HG03520 (cell line): ENCODE measurements around the gene CFAP46.
"Not testable (repeated sequence)": the region's sequence is repeated elsewhere in the genome, so short reads cannot be mapped to it uniquely, and the experiment has no call there.

ENCODE experiments used
- ATAC-seq: cut with Tn5 transposase; IDR thresholded peaks from one replicate; pipeline ENCODE4 v1.9.1; 2021; ENCODE audit warnings: mild to moderate bottlenecking, moderate library complexity; ENCODE audit not compliant: unreplicated experiment

Gene CFAP46

DNA sequence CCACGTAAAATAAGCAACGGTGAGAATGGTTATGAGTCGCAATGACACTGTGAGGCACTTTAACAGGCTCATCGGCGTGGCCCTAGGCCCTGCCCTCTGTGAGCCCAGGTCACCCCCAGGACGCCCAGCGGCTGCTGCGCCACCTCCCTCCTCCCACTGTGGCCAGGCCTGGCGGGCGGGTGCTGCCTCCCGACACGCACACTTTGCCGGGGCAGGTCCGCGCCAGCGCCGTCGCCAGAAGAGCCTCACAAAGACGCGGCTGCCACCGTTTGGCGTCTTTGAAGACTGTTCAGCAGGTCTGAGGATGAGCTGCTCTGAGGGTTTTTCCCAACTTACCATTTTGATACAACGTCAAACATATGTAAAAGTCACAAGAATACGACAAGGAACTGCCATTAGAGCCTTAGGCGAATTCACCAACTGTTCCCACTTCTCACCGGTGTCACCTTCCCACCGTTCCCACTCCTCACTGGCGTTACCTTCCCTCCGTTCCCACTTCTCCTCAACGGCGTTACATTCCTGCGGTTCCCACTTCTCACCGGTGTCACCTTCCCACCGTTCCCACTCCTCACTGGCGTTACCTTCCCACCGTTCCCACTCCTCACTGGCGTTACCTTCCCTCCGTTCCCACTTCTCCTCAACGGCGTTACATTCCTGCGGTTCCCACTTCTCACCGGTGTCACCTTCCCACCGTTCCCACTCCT, 22.5 kb upstream of the CFAP46 start:
- ATAC-seq, result not testable (repeated sequence)

DNA sequence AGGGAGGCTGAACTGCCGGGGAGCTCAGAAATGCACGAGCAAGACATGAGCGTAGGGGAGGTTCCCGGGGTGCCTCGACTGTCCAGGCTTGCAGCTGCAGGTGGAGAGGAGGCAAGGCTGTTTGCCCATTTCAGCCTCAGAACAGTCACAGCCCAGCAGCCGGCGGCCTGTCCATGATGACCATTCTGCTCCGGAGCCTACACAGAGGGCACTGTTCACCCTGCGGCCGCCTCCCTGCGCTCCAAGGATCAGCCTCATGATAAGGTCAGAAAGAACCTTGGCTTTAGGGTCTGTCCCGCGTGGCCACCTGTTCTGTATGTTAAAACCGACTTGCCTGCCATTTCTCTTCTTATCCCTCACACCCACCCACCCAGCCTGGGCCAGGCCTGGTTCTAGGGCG, 21.9 kb upstream of the CFAP46 start:
- ATAC-seq, result no peak

DNA sequence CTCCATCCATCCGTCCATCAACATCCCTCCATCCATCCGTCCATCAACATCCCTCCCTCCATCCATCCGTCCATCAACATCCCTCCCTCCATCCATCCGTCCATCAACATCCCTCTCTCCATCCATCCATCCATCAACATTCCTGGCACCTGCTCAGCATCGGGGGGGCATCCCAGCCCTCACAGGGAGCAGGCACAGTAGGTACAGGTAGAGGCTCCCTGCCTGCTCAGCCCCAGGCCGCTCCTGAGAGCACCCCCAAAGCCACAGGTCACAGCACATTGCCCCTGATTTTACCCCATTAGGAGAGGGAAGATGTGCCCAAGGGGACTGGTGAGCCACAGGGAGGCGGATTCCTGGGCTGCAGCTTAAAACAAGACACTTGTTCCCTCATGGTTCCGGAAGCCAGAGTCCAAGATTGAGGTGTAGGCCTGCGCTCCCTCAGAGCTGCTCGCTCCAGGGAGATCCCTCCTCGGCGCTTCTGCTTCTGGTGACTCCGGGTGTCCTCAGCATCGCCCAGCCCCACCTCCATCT, 21.1 kb upstream of the CFAP46 start:
- no peak for ATAC-seq

- ATAC-seq, result peak; percentile 45
Measured at GRCh38 chr10:132962623-132963429, 20.5 kb upstream of the CFAP46 start.

GRCh38 chr10:132961787-132962622, 19.6 kb upstream of the CFAP46 start:
- peak; percentile 75 for ATAC-seq

DNA sequence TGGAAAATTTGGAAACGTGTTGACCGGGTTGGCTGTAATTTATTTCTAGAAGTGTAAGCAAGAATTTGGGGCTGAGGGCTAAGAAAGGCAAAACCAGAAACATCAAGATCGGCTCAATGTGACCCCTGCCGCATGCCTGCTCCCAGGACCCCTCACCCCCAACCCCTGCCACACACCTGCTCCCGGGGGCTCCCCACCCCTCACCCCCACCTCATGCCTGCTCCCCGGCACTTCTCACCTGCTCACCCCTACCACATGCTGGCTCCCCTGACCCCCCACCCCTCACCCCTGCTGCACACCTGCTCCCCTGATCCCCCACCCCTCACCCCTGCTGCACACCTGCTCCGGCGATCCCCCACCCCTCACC, 19.0 kb upstream of the CFAP46 start:
- no peak for ATAC-seq

DNA sequence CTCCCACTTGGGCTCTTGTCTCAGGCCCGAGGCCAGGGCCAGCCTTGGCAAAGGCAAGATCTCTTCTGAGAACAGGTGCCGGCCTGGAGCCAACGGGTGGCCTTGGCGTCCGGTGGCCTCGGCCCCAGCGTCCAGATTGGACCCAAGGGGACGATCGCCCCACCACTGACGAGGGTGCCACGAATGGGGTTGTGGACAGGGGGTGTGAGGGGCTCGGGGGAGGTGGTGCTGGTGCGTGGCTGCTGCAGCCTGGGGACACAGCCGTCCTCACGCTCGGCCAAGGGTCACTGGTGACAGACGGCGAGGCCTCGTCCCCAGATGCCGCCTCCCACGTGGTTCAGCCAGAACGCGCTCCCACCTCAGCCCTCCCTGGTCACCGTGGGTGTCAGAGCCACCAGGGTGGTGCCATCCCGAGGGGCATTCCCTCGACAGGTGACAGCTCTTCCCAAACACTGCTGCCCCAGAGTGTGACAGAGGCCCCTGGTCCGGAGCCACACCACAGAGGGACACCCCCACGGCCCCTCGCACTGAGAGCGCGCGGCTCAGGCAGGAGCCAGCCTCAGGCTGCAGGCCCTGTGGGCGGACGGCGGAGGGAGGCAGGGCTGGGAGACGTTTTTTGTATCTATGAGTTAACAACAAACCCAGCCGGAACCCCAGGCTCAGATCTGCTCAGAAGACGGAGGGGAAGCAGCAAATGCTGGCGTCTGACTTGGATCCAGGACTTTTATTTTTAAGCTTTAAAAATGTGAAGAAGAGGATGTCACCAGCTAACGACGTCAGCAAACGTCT, 18.5 kb upstream of the CFAP46 start:
- no peak for ATAC-seq

DNA sequence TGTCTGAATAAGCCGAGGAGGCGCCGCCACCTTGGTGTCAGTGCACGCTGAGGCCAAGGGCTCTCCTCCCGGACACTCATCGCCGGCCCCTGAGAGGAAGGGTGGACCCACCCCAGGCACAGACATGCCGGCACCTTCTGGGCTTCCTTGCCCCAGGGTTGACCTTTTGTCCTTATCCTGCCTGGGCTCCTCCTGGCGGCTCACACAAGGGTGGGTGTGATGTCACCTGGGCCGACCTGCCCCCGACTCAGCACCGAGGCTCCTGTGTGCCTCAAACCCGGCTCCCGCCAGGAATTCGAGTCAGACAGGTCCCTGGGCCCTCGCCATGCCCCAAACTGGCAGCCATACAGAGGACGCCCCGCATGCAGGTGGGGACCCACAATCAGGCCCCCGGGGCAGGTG, 17.7 kb upstream of the CFAP46 start:
- no peak for ATAC-seq

- ATAC-seq, result no peak
Measured at GRCh38 chr10:132959559-132959961, 17.2 kb upstream of the CFAP46 start.

DNA sequence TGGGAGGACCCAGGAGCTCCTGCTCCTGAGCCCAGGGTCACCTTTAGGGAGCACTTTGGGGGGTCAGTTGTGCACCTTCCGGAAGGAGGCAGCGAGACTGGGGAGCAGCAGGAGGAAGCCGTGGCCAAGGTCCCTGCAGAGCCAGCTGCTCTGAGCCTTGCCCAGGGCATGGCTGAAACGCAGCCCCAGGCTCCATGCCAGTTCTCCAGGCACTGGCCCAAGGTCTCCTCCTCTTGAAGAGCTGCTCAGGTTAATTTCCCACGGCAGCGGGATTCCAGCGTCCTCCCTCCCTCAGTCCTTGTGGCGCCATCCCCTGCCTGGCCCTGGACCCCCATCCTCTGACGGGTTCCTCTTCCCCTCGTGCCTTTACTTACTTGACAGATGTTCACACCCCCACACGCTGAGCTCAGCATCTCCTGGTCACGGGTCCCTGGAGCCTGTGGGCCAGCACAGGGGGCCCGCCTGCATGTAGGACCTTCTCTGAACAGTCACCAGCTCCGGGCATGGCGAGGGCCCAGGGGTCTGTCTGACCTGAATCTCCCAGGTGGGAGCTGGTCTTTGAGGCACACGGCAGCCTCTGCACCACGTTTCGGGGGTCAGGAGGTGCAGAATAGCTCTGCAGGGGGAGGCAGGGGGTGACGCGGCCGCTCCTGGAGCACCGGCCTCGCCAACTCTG, 16.7 kb upstream of the CFAP46 start:
- ATAC-seq, result no peak

GRCh38 chr10:132957981-132958882, 15.9 kb upstream of the CFAP46 start:
- no peak for ATAC-seq

- no peak for ATAC-seq
Measured at GRCh38 chr10:132957131-132957530, 14.8 kb upstream of the CFAP46 start.

DNA sequence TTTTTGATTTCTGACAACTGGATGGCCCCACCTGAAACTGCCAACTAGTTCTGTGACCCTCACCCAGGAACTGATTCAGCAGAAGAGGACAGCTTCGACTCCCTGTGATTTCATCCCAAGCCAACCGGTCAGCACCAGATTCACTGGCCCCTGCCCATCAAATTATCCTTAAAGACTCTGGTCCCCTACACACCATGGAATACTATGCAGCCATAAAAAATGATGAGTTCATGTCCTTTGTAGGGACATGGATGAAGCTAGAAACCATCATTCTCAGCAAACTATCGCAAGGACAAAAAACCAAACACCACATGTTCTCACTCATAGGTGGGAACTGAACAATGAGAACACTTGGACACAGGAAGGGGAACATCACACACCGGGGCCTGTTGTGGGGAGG, 13.9 kb upstream of the CFAP46 start:
- not testable (repeated sequence) for ATAC-seq

DNA sequence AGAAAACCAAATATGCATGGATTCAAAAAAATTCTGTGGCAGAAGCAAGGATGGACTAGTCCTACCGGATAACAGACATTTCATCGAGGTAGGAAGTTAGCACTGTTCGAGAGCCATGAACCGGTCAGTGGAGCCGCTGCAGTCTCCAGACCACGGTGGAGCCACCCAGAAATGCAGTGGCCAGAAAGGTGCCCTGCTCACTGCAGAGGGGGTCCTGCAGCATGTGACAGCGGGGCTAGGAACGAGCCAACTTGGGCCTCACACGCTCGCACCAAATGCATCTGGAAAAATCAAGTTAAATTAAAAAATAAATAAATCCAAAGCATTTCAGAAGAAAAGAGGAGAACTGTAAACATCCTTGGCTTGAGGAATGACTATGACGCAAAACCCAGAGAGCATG, 13.1 kb upstream of the CFAP46 start:
- no peak for ATAC-seq

DNA sequence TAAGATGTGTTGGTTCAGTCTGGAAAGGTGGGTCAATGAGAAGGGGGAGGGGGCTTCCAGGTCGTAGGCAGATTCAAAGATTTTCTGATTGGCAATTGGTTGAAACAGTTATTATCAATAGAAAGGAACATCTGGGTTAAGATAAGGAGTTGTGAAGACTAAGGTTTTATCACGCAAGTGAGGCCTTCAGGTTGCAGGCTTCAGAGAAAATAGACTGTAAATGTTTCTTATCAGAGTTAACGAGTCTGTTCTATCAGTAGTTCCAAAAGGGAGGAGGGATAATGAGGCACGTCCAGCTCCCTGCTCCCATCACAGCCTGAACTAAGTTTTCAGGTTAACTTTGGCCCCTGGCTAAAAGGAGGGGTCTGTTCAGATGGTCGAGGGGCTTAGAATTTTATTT, 11.1 kb upstream of the CFAP46 start:
- no peak for ATAC-seq

DNA sequence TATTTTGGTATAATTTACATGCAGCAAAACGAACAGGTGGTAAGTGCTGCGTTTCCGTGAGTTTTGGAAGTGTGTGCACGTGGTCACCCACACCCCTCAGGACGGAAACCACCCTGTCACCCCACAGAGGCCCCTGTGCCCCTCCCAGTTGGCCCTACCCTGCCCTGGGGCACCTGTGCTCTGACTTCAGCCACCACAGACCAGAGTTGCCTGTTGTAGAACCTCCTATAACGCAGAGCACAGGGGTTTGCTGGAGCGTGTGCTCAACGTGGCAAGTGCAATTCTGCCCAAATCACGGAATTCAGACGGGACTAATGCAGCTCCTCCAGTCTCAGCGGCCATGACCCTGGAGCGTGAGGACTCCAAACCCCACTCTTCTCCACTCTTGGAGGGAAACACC, 9.6 kb upstream of the CFAP46 start:
- ATAC-seq, result no peak

GRCh38 chr10:132948351-132948750, 6.0 kb upstream of the CFAP46 start:
- ATAC-seq, result no peak

DNA sequence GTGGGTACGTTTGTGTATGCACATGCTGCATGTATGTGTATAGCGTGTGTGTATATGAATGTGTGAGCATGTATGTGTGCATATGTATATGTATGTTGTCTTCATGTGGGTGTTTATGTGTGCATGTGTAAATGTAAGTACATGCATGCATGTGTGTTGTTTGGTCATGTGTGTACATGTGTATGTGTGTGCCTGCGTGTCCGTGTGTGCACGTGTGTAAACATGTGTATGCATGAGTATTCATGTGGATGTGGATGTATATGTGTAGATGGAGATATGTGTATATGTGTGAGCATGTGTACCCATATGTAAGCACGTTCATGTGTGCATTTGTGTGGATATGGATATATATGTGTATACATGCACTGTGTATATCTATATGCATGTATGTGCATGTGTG, 5.5 kb upstream of the CFAP46 start:
- ATAC-seq, result no peak
